GM20431 (cell line): Measurements from ENCODE around the gene MAD2L1.

Source experiments
- in situ Hi-C: fragments of 300-500 bp; cut with MseI, MboI; formaldehyde crosslinking; loops from one replicate; pipeline ENCODE4 v1.15.0; 2020; ENCODE audit warnings: low sequenced_read_pairs; ENCODE audit not compliant: unreplicated experiment

Gene MAD2L1

GRCh38 chr4:120062663-120063195 is 3.9 kb downstream of the MAD2L1 start:
- in situ Hi-C loops = no loop called here

- in situ Hi-C loops = no loop called here
Measured at GRCh38 chr4:120059036-120059435, 7.6 kb downstream of the MAD2L1 start.

- in situ Hi-C loops = no loop called here
Measured at GRCh38 chr4:120057416-120057815, 9.2 kb downstream of the MAD2L1 start.

- in situ Hi-C loops = no loop called here
Measured at GRCh38 chr4:120056246-120056645, 10.4 kb downstream of the MAD2L1 start.

GRCh38 chr4:120055795-120056194 is 10.9 kb downstream of the MAD2L1 start:
- in situ Hi-C loops = no loop called here

- in situ Hi-C loops = no loop called here
Measured at GRCh38 chr4:120055162-120055561, 11.5 kb downstream of the MAD2L1 start.

GRCh38 chr4:120053911-120054310 is 12.7 kb downstream of the MAD2L1 start:
- in situ Hi-C loops = no loop called here

- in situ Hi-C loops = no loop called here
Measured at GRCh38 chr4:120052856-120053255, 13.8 kb downstream of the MAD2L1 start.

GRCh38 chr4:120051253-120051652 is 15.4 kb downstream of the MAD2L1 start:
- in situ Hi-C loops = no loop called here

- in situ Hi-C loops = loop anchor here (25.0 kb wide), 1 partner anchor 413 kb away; the partner anchor contains the start of gene PDE5A
Measured at GRCh38 chr4:120049732-120050494, 16.7 kb downstream of the MAD2L1 start.

GRCh38 chr4:120043828-120044227 is 22.8 kb downstream of the MAD2L1 start:
- in situ Hi-C loops = loop anchor here (25.0 kb wide), 1 partner anchor 407 kb away; the partner anchor contains the start of gene PDE5A

GRCh38 chr4:120037411-120037810 is 29.2 kb downstream of the MAD2L1 start:
- in situ Hi-C loops = loop anchor here (25.0 kb wide), 1 partner anchor 400 kb away; the partner anchor contains the start of gene PDE5A

GRCh38 chr4:120034913-120035312 is 31.7 kb downstream of the MAD2L1 start:
- in situ Hi-C loops = loop anchor here (25.0 kb wide), 1 partner anchor 398 kb away; the partner anchor contains the start of gene PDE5A

GRCh38 chr4:120026853-120027252 is 39.8 kb downstream of the MAD2L1 start:
- in situ Hi-C loops = loop anchor here (25.0 kb wide), 1 partner anchor 390 kb away; the partner anchor contains the start of gene PDE5A

GRCh38 chr4:120025516-120025915 is 41.1 kb downstream of the MAD2L1 start:
- in situ Hi-C loops = loop anchor here (25.0 kb wide), 1 partner anchor 388 kb away; the partner anchor contains the start of gene PDE5A

- in situ Hi-C loops = no loop called here
Measured at GRCh38 chr4:120018786-120019185, 47.9 kb downstream of the MAD2L1 start.

GRCh38 chr4:120017939-120018692 is 48.5 kb downstream of the MAD2L1 start:
- in situ Hi-C loops = no loop called here

GRCh38 chr4:120011725-120012124 is 54.9 kb downstream of the MAD2L1 start:
- in situ Hi-C loops = no loop called here

GRCh38 chr4:120010646-120011045 is 56.0 kb downstream of the MAD2L1 start:
- in situ Hi-C loops = no loop called here

GRCh38 chr4:120009731-120010130 is 56.9 kb downstream of the MAD2L1 start:
- in situ Hi-C loops = no loop called here

- in situ Hi-C loops = no loop called here
Measured at GRCh38 chr4:120008957-120009356, 57.7 kb downstream of the MAD2L1 start.
